Endodermal cell (in vitro differentiated cells): ENCODE measurements around the gene METTL25B. TPM values are rescaled to one million over a fixed set of nuclear protein-coding genes. Genes with fewer than 3 reads are reported as not detected.

Experiments
- DNase-seq: peaks from one replicate; pipeline ENCODE4 v3.0.0-alpha.2; 2017
- H3K27ac ChIP-seq: 2 replicates; pipeline ENCODE4 v1.5.1; 2013; ENCODE audit warnings: mild to moderate bottlenecking, low read depth, low read length, moderate library complexity
- H3K27me3 ChIP-seq: 2 replicates; pipeline ENCODE4 v1.6.1; 2013; ENCODE audit warnings: mild to moderate bottlenecking, low read length, moderate library complexity; ENCODE audit not compliant: insufficient read depth, control insufficient read depth, poor library complexity, severe bottlenecking
- H3K36me3 ChIP-seq: 2 replicates; pipeline ENCODE4 v1.7.0; 2013; ENCODE audit warnings: mild to moderate bottlenecking, low read length, moderate library complexity; ENCODE audit not compliant: control insufficient read depth, insufficient read depth
- H3K4me1 ChIP-seq: one replicate; pipeline ENCODE4 v1.7.0; 2013; ENCODE audit warnings: low read length; ENCODE audit not compliant: control insufficient read depth, insufficient read depth
- H3K4me3 ChIP-seq: 2 replicates; pipeline ENCODE4 v1.5.1; 2013; ENCODE audit warnings: mild to moderate bottlenecking, low read length, moderate library complexity
- H3K9ac ChIP-seq: 2 replicates; pipeline ENCODE4 v1.6.1; 2013; ENCODE audit warnings: mild to moderate bottlenecking, low read length, moderate library complexity; ENCODE audit not compliant: poor library complexity, severe bottlenecking; ENCODE audit errors: extremely low read depth
- H3K9me3 ChIP-seq: 2 replicates; pipeline ENCODE4 v1.6.1; 2013; ENCODE audit warnings: mild to moderate bottlenecking, low read length, moderate library complexity; ENCODE audit not compliant: control insufficient read depth
- H3K27ac Mint-ChIP-seq: 2 replicates; pipeline ENCODE4 v1.8.0; 2020; ENCODE audit warnings: mixed read lengths
- H3K27me3 Mint-ChIP-seq: 2 replicates; pipeline ENCODE4 v1.8.0; 2021; ENCODE audit warnings: mild to moderate bottlenecking, mixed read lengths; ENCODE audit not compliant: insufficient read depth
- H3K36me3 Mint-ChIP-seq: 2 replicates; pipeline ENCODE4 v1.8.0; 2020; ENCODE audit warnings: low read depth, mixed read lengths
- H3K4me1 Mint-ChIP-seq: 2 replicates; pipeline ENCODE4 v1.8.0; 2020; ENCODE audit warnings: mixed read lengths
- H3K4me3 Mint-ChIP-seq: 2 replicates; pipeline ENCODE4 v1.8.0; 2020; ENCODE audit warnings: mild to moderate bottlenecking, moderate library complexity, mixed read lengths
- H3K9me3 Mint-ChIP-seq: 2 replicates; pipeline ENCODE4 v1.8.0; 2020; ENCODE audit warnings: mild to moderate bottlenecking, mixed read lengths
- CTCF ChIP-seq: fragments of 200-600 bp; sonication (generic); conservative IDR thresholded peaks from 2 replicates; pipeline ENCODE4 v1.5.0; 2021; ENCODE audit warnings: antibody characterized with exemption, mild to moderate bottlenecking
- WGBS, 2 experiments: methylation state at CpG; one replicate each; pipeline versions ENCODE4 v1.1.5 to v1.1.7; 2013; ENCODE audit warnings: missing lambda C conversion rate in 2 of 2, mixed read lengths in 1 of 2; ENCODE audit not compliant: insufficient coverage in 1 of 2, insufficient read length in 1 of 2; 5-methylcytosine and 5-hydroxymethylcytosine counted together
- total RNA-seq, 2 donors: library from RNA; stranded (reverse); fragmentation: NEBNext Ultra II Directional in 1 of 2; extraction: Animal tissue kit (Norgen Biotek cat#: 25700) in 1 of 2; gene quantifications; 2 replicates in 1 of 2; 3 replicates in 1 of 2; pipeline ENCODE4 v1.2.1, GENCODE V29; 2021

The METTL25B gene
- total RNA-seq, 2 donors from 2014 or later, result 25.9 to 35.5 TPM

GRCh38 chr1:156704930-156705320, 23.3 kb upstream of the METTL25B start:
- no peaks in the 10 kb centered on the region for H3K9me3 ChIP-seq
- Mint-ChIP-seq H3K27ac (peak overlapping the region; percentile 92), H3K27me3 (peaks cover 57% of the 10 kb centered on the region), H3K36me3 (peaks cover 21% of the 10 kb centered on the region), H3K4me3 (peak overlapping the region; percentile 72), H3K9me3 (no peaks in the 10 kb centered on the region), H3K4me1 (peaks cover 57% of the 10 kb centered on the region)
- TF ChIP-seq CTCF, result no peak
- H3K27me3 ChIP-seq, result no peaks in the 10 kb centered on the region
- WGBS, 2 experiments, result 1 to 4% methylated on average over 9 to 29 of the region's 29 CpGs
- peak overlapping the region; percentile 45 for H3K9ac ChIP-seq
- no peak overlapping the region for H3K27ac ChIP-seq
- peak; percentile 76 for DNase-seq
- H3K4me3 ChIP-seq, result peak overlapping the region; percentile 91
- peaks cover 19% of the 10 kb centered on the region for H3K4me1 ChIP-seq
- peaks cover 8% of the 10 kb centered on the region for H3K36me3 ChIP-seq

GRCh38 chr1:156705321-156705917, 22.9 kb upstream of the METTL25B start, which contains the start of gene CRABP2:
Gene CRABP2 (minus strand): TSS chr1:156705583. CDS start chr1:156705446, 137 bp downstream.
- Histone ChIP-seq H3K9ac (peak within 1 kb of the TSS; percentile 54), H3K4me3 (peak within 1 kb of the TSS; percentile 91), H3K27ac (peak within 1 kb of the TSS; percentile 71), H3K9me3 (no peaks in the 10 kb centered on the region), H3K27me3 (no peaks in the 10 kb centered on the region), H3K4me1 (peaks cover 20% of the 10 kb centered on the region), H3K36me3 (peaks cover 3% of the 10 kb centered on the region)
- 0 to 2% methylated on average over 13 to 42 of the region's 42 CpGs for WGBS, 2 experiments
- Mint-ChIP-seq H3K9me3 (no peaks in the 10 kb centered on the region), H3K27ac (peak within 1 kb of the TSS; percentile 94), H3K27me3 (peaks cover 53% of the 10 kb centered on the region), H3K4me1 (peaks cover 59% of the 10 kb centered on the region), H3K36me3 (peaks cover 16% of the 10 kb centered on the region), H3K4me3 (peak within 1 kb of the TSS; percentile 72)
- TF ChIP-seq CTCF, result no peak
- DNase-seq, result no peak

GRCh38 chr1:156705918-156706656, 22.2 kb upstream of the METTL25B start:
- peak overlapping the region; percentile 94 for H3K27ac Mint-ChIP-seq

More at GRCh38 chr1:156705918-156706656, 22.2 kb upstream of the METTL25B start:
- H3K27me3 Mint-ChIP-seq, result peaks cover 47% of the 10 kb centered on the region
- peak overlapping the region; percentile 54 for H3K9ac ChIP-seq
- H3K4me3 Mint-ChIP-seq, result peak overlapping the region; percentile 72
- H3K4me1 Mint-ChIP-seq, result peaks cover 61% of the 10 kb centered on the region
- no peaks in the 10 kb centered on the region for H3K27me3 ChIP-seq
- peak overlapping the region; percentile 91 for H3K4me3 ChIP-seq
- H3K9me3 ChIP-seq, result no peaks in the 10 kb centered on the region
- peak; percentile 98 for TF ChIP-seq CTCF
- H3K36me3 Mint-ChIP-seq, result peaks cover 9% of the 10 kb centered on the region
- no peaks in the 10 kb centered on the region for H3K9me3 Mint-ChIP-seq
- H3K4me1 ChIP-seq, result peaks cover 24% of the 10 kb centered on the region
- peak overlapping the region; percentile 71 for H3K27ac ChIP-seq
- peak; percentile 97 for DNase-seq
- H3K36me3 ChIP-seq, result no peaks in the 10 kb centered on the region
- 0 to 3% methylated on average over 23 to 45 of the region's 45 CpGs for WGBS, 2 experiments
